GM21423 (cell line): ENCODE measurements around the gene PRKCA.
"Not testable (repeated sequence)": the region's sequence is repeated elsewhere in the genome, so short reads cannot be mapped to it uniquely, and the experiment has no call there.

Experiments used
- ATAC-seq: cut with Tn5 transposase; IDR thresholded peaks from one replicate; pipeline ENCODE4 v1.9.1; 2021; ENCODE audit warnings: mild to moderate bottlenecking, moderate library complexity; ENCODE audit not compliant: unreplicated experiment

PRKCA gene

DNA sequence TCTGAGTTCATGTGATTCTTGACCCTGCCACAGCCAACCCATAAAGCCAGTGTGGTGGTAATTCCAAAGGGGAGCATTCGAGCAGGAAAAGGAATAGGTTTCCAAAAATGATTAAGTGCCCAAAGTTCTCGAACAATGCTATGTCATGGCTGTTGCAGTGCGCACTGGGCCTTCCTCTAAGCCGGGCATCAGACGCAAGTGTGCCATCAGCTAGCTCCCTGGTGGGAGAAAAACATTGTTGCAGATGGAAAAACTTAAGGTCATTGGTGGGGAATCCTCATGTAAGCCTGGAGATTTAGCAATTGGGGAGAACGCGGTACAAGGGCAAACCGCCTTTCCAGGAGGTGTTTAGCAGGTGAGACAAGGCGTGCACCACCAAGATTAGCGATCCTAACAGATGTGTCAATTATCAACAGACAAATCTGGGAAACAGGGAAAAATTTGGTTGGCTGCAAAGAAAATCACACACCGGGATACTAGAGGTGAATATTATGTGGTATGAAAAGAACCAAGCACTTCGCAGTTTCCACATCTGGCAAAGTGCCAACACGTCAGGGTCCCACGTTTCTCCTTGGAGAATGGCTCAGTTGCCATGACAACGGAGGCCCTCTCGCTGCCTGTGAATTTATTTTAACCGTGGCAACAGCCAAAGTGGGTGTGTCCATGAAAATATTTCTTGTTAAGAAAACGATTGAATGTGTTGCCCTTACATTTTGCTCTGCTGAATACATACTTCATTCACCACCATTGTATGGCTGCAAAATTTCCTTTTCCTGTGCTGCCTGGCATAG lies 414.0 kb downstream of the PRKCA start:
- no peak for ATAC-seq

DNA sequence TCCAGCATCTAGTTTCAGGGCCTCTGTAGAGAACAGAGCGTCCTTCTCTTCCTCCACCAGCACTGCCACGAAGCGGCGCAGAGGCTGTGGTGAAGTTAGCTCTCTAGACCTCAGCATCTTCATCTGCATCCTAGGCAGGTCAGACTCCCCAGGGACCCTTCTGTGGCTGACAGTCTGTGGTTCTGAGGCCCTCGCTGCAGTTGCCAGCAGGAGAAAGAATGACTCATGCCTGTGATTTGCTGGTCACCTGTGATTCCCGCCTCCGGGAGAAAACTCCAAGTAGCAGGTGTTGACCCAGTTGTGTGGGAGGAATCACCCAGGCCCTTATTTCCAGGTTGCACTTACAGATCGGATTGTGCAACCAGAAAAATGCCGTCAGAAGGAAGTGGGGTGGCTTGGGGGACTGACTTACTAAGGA lies 415.2 kb downstream of the PRKCA start:
- peak; percentile 66 for ATAC-seq

DNA sequence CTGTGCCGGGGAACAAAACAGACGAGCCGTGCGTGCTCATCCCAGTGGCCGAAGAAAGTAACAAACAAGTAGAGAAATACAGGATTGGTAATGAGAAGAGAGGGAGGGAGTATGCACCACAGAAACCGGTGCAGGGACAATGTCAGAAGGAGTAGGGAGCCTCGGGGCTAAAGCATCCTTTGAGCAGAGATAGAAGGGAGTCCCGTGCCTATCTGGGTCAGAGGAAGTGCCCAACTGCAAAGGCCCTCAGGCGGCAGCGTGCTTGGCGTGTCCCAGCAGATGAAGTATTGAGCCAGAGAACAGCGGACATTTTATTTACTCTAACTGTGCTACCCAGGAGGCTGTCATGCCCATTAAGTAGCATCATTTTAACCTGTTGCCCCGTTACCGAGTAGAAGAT lies 417.6 kb downstream of the PRKCA start:
- no peak for ATAC-seq

DNA sequence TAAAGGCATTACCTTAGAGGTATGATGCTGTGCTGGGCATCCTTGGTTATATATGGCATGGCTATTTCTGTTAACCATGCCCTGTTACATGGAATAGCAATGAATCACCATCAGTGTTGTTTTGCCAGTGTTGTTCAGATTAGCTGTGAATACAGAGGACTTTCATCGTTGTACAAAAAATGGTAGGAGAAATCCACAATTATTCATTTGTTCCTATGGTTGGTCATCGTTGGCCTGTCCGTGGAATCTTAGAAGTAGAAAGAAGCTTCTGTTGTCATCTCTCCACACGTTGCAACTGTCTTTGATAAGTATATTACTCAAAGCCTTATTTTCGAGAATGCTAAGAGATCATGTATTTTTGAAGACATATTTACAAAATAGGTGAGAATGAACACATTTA lies 418.2 kb downstream of the PRKCA start:
- no peak for ATAC-seq

GRCh38 chr17:66722341-66722740 lies 419.9 kb downstream of the PRKCA start:
- ATAC-seq, result no peak

DNA sequence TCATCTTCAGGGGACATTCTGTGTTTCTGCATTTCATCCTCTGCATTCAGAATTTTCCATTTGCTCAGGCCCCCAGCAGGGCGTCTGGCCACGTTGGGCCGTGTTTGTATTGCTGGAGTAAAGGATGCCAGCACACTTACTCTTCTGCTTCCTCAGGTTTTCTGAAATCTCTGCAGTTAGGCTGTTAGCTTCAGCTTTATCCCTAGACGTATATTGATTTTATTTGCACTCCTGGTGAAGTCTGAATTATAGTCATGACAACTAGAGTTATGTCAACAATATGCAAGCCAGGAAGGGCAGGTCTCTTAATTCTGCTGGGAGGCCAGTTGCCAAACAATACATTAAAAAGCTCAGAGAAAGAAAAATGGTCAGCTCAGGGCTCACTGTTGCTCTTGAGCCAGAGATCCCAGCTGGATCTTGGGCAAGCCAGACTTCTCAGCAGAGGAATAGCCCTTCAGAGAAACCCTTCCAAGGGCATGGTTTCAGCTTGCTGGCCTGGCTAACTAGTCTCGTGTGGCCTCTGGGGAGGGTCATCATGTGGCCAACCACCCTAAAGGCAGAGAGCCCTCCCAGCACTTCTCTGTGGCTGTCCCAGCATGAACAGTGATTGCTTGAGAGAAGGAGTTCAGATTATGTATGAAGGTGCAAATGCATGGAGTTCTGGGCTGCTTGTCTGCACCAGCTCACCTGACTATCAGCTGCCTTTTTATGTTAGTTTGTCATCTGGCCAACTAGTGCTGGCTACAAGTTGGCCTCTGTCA lies 422.3 kb downstream of the PRKCA start:
- no peak for ATAC-seq

DNA sequence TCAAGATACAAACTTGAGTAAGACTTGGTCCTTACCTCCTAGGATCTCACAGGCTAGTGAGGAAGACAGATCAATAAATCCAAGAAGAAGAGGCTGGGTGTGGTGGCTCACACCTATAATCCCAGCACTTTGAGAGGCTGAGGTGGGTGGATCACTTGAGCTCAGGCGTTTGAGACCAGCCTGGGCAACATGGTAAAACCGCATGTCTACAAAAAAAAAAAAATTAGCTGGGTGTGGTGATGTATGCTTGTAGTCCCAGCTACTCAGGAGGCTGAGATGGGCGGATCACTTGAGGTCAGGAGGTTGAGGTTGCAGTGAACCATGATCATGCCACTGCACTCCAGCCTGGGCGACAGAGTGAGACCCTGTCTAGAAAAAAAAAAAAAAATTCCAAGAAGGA lies 423.0 kb downstream of the PRKCA start:
- not testable (repeated sequence) for ATAC-seq

GRCh38 chr17:66725956-66726355 lies 423.5 kb downstream of the PRKCA start:
- no peak for ATAC-seq

DNA sequence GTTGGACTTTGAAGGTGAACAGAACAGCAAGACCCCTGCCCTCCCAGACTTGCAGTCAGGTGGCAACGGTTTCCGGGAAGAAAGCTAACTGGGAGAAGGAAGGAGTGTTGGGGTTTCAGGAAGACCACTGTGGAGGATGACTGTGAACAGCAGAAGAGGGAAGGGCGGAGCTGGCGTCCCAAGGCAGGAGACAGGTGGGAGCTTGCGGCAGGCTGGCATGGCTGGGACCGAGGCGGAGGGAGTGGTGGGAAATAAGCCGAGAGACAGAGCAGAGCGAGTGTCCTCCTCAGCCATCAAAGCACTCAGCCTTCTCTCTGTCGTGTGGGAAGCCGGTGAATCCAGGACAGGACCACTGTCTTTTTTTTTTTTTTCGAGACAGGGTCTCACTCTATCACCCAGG lies 424.0 kb downstream of the PRKCA start:
- ATAC-seq, result no peak

DNA sequence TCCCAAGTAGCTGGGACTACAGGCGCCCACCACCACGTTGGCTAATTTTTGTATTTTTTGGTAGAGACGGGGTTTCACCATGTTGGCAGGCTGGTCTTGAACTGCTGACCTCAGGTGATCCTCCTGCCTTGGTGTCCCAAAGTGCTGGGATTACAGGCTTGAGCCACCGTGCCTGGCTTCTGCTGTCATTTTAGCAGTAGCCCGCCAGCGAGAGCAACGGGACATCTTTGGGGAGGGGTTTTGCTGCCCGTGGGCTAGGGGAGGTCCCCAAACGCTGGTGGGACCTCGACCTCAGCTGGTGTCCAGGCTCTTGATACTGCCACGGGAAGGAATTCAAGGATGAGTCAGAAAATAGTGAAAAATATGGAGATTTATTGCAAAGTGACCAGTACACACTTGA lies 424.4 kb downstream of the PRKCA start:
- ATAC-seq, result no peak

- ATAC-seq, result no peak
Observed at GRCh38 chr17:66727634-66728570, 425.5 kb downstream of the PRKCA start.

- ATAC-seq, result no peak
Observed at GRCh38 chr17:66730461-66730923, 428.1 kb downstream of the PRKCA start.

- ATAC-seq, result no peak
Observed at GRCh38 chr17:66733759-66734158, 431.3 kb downstream of the PRKCA start.

- no peak for ATAC-seq
Observed at GRCh38 chr17:66734186-66734943, 432.0 kb downstream of the PRKCA start.

DNA sequence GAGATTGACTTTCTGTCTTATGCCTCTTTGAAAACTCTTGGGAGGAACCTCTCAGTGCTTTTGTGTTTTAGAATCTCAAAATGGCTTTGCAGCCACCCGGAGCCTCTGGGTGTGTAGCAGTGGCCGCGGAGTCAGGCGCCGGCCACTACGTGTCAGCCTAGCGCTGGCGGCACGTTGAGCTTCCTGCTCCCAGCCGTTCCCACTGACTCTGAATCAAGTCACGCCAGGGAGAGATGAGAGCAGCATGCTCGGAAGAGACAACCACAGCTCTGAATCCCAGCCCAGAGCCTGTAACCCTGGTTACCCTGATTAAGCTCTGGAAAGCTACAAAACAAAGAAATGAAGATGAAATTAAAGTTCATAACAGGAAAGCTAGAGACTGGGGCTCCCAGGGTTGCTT lies 435.1 kb downstream of the PRKCA start:
- no peak for ATAC-seq

DNA sequence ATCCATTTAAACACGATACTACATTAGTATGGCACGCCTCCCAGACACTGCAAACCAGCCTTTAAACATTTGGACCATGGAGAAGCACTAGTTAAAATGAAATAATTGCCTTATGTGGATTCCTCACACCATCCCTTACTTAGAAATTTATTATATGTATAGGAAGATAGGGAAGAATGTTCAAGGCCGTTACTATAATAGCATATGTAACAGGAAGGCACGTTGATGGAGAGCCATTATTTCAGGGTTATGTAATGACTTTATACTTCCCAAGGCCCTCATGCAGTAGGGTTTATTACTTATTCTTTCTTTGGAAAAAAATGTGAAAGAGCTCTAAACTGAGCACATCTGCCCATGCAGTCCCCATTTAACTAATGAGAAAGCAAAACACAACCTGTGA lies 435.9 kb downstream of the PRKCA start:
- no peak for ATAC-seq

- ATAC-seq, result no peak
Observed at GRCh38 chr17:66739553-66739952, 437.1 kb downstream of the PRKCA start.

GRCh38 chr17:66740226-66740625 lies 437.8 kb downstream of the PRKCA start:
- no peak for ATAC-seq

- no peak for ATAC-seq
Observed at GRCh38 chr17:66743511-66743910, 441.1 kb downstream of the PRKCA start.

DNA sequence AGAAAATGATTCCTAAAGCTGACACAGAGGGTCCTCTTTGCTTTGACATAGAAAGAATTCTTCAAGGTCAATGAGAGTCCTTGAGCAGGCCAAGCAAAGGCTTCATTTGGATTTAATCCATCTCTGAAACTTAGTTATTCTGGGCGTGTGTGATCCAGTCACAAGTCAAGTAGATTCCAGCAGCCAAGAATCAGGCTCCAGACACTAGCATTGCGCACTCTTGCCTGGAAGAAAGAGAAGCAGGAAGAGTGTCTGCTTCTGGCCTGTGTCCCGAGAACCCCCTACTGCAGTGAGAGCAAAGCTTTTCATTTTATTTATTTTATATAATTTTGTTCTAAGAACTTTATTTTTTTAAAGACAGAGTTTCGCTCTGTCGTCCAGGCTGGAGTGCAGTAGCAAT lies 444.3 kb downstream of the PRKCA start:
- no peak for ATAC-seq
